NK-92 (cell line): ENCODE measurements around the gene HOXD11.

ENCODE experiments used
- DNase-seq: peaks from one replicate; lab custom pipeline; 2025; ENCODE audit not compliant: unreplicated experiment; lab: John Stamatoyannopoulos, UW

HOXD11 gene

DNA sequence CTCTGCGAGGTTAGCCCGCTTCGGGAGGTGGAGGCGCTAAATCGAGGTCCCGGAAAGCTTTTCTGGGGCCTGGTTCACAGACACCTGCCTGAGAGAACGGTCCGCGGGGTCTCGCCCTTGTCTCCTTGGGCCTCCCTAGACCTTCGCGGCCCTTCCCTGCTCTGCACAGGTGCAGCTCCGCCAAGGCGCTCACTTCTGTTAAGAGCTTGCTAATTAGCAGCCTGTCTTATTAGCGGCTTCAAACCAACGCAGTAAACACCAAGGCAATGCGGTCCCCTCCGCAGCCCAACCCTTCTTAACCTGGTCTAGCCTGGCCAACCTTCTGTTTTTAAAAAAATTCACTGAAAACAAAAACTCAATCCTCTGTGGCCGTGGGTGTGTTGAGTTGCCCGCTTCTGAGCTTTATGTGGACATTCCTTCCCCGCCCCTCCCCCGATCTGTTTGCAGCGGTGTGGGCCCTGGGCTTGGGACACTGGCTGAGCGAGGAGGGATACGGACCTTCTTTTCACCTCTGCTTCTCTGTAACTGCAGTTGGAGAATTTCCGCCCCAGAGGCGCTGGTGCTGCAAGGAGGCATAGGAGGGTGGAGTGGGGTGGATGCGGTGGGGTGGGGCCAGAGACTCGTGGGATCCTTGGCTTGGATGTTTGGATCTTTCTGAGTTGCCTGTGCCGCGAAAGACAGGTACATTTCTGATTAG is 40.9 kb downstream of the HOXD11 start:
- DNase-seq: no peak

DNA sequence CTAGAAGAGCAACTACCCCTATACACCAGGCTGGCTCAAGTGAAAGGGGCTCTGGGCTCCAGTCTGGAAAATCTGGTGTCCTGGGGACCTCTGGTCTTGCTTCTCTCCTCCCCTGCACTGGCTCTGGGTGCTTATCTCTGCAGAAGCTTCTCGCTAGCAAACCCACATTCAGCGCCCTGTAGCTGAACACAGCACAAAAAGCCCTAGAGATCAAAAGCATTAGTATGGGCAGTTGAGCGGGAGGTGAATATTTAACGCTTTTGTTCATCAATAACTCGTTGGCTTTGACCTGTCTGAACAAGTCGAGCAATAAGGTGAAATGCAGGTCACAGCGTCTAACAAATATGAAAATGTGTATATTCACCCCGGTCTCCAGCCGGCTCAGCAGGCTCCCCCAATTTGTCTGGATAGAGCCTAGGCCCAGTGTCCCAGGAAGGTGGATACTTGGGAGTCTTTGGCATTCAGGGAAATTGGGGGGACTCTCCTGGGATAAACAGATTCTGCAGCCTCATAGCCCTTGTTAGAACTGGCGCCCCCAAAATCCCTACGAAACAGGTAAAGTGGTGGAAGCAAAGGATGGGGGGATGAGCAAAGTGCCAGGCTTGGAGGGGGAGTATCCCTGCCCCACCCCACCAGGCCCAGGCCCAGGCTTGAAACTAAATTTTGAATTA is 41.8 kb downstream of the HOXD11 start:
- DNase-seq: no peak

DNA sequence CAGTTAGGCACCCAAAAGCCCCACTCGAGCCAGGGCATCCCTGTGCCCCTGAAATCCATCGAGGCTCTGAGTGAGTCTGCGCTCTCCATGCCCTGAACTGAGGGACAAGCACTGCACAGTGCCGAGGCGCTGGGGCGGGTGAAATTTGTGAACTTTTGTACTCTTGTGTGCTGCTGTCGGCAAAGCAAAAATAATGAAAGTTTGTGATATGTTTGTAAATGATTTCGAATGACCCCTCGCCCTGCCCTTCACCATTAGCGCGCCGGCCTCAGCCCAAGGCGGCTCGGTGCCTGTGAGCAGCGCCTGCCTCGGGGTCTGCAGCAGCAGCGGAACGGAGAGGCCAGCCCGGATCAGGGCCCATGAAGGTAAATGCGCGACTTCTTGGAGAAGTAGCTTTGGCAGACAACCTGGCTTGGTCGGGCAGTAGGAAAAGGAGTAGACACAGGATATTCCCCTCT is 42.4 kb downstream of the HOXD11 start:
- DNase-seq: no peak

DNA sequence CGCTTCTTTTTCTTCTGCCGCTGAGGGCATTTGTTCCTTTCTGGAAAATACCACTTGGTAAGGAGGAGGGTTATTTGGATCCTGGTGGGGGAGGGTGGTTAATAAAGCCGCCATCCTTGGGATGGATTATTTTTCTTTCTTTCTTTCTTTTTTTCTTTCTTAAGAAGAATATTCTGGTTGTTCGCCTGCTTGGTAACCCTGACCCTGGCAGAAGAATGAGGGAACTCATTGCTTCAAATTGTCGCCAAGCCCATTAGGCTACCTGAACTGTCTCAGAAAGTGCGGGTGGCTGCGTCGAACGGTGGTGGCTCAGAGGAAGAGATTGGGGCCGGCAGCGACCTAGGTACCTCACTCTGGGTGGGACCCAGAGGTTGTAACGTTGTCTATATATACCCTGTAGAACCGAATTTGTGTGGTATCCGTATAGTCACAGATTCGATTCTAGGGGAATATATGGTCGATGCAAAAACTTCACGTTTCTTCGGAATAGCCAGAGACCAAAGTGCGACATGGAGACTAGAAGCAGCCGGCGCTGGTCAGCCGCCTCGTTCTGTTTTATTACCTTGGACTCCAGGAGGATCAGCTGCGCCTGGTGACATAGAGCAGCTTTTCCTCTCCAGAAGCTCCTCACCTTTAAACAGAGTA is 43.0 kb downstream of the HOXD11 start:
- no peak for DNase-seq

DNA sequence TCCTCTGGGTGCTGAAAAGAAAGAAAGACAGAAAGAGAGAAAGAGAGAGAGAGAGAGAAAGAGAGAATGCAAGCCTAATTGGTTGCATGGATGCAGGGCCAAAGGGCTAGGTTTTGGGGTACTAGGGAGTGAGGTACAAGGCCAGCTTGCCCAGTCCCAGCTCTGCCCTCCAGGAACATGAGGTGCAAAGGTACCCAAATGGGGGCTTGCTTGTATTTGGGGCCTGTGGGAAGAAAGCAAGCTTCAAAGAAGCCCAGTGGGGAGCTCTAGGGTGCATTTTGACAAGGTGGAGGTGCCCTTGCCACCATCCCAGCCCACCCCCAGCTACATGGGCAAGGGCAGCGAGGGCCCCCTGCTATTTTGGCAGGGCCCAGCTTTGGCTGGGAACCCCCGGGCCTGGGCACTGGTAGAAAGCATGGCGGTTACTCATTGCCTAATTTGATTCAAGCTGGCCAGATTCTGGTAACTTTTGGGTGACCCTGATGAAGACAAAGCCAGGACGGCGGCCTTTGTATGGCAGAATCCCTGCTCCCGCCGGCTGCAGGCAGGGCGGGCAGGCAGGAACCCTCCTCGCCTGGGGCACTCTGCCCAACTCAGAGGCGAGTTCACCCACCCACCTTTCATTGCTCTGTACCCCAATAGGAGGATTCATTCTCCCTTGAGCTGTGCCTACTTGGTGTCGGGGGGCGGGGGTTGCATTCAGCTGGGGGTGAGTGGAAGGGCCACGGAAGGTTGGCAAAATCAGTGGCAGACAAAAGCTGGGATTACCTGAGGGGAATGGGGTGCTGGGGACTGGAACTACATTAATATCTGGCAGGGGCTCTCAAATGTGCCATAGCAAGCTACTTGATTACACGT is 43.7 kb downstream of the HOXD11 start:
- DNase-seq: no peak

DNA sequence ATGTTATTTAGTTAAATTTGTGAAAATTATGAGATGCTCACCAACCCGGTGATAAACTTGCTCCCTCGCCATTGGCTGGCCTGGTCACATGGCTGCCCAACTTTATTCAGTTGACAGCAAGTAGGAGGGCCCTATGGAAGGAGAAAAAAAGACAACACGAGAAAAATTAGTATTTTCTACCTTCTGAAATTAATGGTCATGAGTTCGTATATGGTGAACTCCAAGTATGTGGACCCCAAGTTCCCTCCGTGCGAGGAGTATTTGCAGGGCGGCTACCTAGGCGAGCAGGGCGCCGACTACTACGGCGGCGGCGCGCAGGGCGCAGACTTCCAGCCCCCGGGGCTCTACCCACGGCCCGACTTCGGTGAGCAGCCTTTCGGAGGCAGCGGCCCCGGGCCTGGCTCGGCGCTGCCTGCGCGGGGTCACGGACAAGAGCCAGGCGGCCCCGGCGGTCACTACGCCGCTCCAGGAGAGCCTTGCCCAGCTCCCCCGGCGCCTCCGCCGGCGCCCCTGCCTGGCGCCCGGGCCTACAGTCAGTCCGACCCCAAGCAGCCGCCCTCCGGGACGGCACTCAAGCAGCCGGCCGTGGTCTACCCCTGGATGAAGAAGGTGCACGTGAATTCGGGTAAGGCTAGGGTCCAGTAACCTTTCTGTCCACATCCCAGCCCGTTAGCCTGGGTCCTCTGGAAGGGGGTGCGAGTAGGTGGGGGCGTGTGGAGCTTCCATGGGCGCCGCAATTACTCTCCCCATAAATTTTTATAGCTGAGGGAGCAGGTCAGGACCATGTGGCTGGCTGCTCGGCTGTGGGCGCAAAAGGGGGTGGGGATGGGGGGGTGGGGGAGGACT is 44.6 kb downstream of the HOXD11 start, which contains the start of gene HOXD4:
TSS of gene HOXD4 (plus strand) at position 109 of the 846 bp plus-strand sequence. CDS start at position 193, 84 bp downstream.
- no peak for DNase-seq

DNA sequence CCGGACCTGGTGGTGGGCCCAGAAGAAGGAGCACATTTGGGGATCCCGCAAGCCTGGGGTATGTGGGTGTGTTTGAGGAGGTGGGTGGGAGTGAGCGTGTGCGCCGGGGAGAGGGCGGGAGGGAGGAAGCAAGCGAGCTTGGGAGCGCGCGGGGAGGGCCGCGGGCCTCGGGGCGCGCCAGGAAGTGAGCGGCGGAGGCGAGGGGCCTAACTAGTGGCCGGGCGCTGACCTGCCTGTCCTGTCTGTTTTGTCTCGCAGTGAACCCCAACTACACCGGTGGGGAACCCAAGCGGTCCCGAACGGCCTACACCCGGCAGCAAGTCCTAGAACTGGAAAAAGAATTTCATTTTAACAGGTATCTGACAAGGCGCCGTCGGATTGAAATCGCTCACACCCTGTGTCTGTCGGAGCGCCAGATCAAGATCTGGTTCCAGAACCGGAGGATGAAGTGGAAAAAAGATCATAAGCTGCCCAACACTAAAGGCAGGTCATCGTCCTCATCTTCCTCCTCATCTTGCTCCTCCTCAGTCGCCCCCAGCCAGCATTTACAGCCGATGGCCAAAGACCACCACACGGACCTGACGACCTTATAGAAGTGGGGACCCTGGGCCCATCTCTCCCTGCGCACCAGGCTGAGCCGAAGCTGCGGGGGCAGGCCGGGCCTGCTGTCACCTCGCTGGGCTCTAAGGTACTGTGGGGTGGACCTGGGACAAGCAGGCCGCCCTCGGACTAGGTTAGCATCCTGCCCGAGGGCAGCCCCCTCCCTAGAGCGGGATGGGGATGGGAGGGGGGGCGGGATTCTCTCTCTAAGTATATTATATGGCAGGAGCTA is 45.5 kb downstream of the HOXD11 start:
- DNase-seq: no peak

DNA sequence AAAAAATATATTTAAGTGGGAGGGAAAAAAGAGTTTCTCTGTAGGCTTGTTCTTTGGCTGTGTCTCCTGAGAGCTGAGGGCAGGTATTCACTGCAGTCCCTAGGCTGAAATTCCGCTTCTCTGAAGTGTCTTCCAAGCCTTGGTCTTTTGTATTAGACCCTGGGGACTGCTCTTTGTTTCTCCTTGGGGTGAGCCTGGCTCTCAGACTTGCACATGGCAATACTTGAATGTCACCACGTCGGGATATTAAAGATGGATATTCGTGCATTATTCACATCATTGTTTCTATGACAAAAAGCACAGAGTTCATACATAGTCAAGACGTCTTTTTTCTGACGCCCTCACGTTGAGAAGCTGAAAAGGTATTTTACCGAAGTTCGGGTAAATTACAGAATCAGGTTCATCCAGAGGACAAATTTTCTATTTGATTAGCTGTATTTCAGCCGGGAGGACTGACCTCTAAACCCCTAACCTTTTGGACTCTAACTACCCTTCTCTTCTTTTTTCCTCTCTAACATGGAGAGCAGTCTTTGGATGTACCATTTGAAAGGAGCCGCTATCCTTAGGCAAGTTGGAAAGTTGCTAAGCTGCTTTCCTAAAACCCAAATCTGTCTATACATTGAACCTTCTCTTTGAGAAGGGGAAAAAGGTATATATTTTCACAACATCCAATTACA is 47.6 kb downstream of the HOXD11 start:
- no peak for DNase-seq

DNA sequence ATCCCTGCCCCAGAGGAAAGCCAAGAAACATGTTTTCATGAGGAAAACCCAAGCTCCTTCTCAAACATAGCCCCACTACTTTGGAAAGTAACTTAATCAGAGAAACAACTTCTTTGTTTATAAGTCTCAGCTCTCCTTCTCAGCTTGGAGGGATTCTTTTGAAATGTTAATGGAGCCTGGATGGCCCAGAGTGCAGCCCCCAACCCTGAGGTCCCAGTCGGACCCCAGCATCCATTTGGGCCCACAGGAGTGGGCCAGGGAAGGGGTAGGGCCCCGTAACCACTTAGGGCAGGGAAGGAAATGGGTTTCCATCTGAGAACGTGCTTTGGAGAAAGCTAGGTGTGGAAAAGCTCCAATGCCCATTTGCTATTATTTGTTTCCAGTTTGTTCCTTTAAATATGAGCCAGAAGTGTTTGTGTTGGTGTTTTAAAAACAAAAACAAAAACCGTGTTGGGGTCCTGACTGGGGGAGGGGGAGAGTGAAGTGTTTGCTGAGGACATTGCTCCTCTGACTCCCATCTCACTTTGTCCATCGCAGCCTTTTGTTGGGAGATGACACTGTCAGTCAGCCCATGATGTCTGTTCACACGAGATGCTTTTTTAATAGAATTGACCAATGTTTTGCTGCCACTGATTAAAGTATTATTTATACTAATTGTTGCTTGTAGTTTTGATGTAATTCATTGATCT is 48.4 kb downstream of the HOXD11 start:
- no peak for DNase-seq

DNA sequence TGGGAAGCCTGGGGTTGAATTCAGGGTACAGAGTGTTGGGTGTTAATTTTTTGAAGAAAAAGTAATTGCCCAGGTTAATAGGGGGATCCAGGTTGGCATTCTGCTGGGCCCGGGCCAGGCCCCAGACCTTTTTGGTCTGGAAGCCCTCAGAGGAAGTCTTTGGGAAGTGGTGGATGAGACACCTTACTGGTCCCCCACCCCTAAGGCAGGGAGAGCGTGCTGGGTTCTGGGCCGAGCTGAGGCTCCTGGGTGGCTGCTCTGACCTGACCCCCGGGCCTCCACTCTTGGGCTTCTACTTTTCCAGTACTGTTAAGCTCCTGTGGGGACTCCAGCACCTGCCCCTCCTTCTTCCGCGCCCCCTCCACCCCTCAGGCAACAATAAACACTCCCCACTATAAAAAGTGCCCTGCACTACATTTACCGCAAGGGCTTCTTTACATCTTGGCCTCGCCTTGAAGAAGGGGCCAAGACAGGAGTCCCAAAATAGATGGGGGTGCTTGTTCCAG is 49.3 kb downstream of the HOXD11 start:
- no peak for DNase-seq

DNA sequence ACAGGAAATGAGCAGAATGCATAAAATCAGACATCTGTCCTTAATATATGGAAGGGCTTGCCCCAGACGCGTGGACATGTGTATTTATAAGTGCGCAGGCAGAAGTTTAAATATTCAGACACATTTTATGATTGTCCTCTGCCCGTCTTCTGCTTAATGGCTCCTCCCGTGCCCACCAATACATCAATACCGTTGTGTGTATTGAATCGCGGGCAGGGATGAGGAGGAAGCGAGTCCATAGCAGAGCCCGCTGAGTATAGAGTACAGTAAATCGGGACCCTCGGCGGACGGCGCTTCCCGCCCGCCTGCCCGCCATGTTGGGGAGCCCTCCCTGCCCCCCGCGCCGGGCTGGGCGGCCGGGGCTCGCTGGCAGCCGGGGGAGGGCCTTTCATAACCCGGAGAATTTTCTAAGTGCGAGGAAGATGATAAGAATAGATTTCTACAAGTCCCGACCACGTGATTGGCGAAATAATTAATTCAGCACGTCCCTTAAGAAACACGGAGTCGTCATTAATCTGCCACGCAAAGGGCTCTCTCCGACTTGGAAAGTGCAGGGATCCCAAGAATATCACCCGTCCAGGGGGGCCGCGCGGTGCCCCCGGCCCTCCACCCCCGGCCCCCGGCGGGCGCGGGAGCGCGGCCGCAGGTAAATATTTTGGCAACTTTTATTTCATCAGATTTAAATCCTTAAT is 49.9 kb downstream of the HOXD11 start, which contains the start of gene HOXD3:
TSS of gene HOXD3 (plus strand) at position 501 of the 692 bp plus-strand sequence. CDS start 11,808 bp downstream, outside the sequence.
- no peak for DNase-seq

DNA sequence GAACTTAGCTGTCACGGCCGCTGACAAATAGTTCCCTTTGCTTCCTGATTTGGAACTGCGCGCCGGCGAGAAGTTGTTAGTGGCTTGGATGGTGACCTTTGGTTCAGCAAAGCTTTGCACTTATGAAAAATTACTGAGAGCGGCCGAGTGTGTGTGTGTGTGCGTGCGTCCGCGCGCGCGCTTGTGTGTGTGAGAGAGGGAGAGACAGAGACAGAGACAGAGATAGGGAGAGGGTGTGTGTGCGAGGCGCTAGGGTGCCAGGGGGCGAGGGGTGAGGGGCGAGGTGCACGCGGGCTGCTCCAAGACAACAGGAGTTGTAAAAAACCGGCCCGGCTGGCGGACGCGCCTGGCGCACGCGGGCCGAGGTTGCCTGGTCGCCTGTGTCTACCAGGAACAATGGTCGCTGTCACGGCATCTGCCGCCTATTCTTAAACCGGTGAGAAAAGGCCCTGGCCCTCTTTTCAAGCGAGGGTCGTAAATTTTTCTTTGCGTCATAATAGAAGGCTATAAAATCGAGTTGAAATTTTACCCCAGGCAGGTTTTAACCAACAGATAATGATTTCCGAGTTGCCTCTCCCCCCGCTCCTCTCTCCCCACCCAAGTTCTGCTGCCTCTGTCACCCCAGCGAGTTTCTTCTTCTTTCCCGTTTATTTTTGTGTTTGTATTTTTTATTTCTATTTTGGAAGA is 50.6 kb downstream of the HOXD11 start:
- no peak for DNase-seq

DNA sequence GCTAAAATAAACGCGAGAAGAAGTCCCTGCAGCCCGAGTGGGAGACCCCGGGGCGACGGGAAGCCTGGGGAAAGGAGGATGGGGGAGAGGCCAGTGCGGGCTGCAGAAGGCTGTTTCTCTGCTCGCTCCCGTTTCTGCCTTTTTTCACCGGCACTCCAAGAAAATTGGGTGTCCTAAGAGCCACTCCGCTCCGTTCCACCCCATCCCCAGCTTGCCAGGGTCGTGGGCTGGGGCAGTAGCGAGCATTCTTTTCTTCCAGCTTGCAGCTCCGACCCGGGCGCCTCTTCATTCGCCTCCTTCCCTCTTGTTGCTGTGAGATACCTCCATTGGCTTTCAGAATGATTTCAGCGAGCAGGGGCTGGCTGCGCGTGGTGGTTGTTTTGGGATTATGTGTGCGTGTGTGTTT is 51.1 kb downstream of the HOXD11 start:
- DNase-seq: no peak

DNA sequence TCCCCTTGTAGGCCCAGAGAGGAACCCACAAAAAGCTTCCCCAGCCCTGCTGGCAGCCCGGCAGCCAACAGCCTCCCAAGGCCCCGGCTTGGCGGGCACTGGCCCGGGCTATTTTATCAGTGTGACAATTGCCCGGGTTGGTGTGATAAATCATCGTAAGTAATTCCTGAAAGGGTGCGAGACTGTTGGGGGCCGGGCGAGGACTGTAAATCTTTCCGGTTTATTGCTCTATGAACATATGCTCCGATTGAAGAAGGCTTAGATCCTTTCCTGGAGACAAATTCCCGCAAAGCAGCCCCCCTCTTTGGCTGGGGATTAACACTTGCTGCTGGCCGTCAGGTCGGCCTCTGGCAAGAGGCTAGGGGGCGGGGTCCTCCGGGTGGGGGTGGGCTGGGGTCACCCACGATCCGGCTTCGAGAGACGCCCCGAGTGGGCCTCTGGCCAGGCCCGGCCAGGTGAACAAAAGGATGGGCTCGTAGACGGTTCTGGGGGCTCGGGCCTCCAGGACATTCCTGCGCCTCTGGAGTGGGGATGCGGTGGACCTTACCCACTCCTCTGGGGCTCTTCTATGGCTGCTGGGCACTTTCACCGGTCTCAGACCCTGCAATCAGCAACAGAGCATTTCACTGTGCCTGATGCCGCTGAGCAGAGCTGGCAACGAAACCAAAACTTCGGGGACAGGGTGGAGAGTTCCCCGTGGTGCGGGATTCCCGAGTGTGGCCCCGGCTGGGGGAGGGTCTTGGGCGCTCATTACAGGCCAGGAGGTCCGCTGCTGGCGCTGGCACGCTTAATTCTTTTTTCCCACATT is 52.0 kb downstream of the HOXD11 start:
- no peak for DNase-seq
